Cardiac fibroblast (primary cell): ENCODE data around the gene ZNF280C.
A peak's percentile ranks its signal among the peaks of the same experiment; 100 is the strongest.
"Not testable (repeated sequence)": the region's sequence is repeated elsewhere in the genome, so short reads cannot be mapped to it uniquely, and the experiment has no call there.

Experiments used
- DNase-seq, 2 donors: peaks; one replicate each; pipeline versions ENCODE4 v3.0.0 to v3.0.0-alpha.2; 2010; ENCODE audit warnings: low read depth in 2 of 2
- H3K4me3 ChIP-seq, 2 donors: replicated peaks in 1 of 2; 1 replicate in 1 of 2; 2 replicates in 1 of 2; pipeline ENCODE4 v1.5.1; 2011; ENCODE audit warnings: low read depth in 2 of 2, low read length in 2 of 2, mild to moderate bottlenecking in 2 of 2, moderate library complexity in 1 of 2
- CTCF ChIP-seq: IDR thresholded peaks from one replicate; pipeline ENCODE4 v1.5.1; 2011; ENCODE audit warnings: low read depth, mild to moderate bottlenecking, low read length, inconsistent platforms

The ZNF280C gene

DNA sequence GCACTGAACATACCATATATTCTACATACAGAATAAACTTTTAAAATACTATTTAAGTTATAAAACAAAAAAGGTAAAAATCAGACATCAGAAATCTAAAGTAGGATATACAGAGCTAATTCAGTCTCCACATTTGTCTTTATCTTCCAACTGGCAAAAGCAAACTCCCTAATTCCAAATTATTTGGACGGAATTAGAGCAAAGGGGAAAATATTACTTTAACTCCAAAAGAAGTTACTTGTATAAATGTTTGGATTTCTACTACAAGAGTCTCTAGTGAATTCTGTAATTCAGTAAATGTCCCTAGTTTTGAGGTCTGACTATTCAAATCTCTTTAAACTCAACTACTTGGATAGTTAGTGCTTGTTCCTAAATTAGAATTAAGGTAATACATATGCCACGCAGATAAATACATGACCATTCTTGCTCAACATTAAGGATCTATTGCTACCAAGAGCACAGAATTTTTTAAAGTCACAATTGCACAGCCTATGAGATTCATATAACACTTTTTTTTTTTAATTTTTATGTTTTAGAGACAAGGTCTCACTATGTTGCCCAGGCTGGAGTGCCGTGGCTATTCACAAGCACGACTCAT lies 7.3 kb downstream of the ZNF280C start:
- no peak for TF ChIP-seq CTCF
- DNase-seq, result no peak
- H3K4me3 ChIP-seq, result no peak overlapping the region

DNA sequence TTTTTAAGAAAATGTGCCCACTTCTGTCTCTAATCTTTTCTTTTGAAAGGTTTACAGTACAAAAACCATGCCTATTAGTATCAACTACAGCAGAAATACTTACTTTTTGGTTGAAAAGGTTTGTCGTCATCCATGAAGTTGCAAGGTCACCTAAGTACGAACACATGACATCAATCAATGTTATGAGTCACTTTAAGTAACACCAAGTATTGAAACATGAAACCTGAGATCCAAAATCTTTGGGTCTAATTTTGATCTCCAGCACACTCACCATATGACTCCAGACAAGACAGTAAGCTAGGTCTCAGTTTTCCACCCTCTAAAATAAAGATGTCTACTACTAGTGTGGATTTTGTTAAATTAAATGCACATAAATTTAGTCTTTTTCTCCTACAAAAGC lies 8.4 kb downstream of the ZNF280C start:
- no peak for DNase-seq
- H3K4me3 ChIP-seq, result no peak overlapping the region
- no peak for TF ChIP-seq CTCF

DNA sequence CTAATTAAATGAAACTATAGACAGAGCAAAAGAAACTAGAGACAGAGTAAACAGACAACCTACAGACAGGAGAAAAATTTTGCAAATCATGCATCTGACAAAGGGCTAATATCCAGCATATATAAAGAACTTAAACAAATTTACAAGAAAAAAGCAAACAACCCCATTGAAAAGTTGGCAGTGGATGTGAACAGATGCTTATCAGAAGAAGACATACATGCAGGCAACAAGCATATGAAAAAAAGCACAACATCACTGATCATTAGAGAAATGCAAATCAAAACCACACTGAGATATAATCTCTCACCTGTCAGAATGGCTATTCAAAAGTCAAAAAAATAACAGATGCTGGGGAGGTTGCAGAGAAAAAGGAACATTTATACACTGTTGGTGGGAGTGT lies 14.8 kb downstream of the ZNF280C start:
- TF ChIP-seq CTCF, result no peak
- H3K4me3 ChIP-seq, result no peak overlapping the region
- no peak for DNase-seq

DNA sequence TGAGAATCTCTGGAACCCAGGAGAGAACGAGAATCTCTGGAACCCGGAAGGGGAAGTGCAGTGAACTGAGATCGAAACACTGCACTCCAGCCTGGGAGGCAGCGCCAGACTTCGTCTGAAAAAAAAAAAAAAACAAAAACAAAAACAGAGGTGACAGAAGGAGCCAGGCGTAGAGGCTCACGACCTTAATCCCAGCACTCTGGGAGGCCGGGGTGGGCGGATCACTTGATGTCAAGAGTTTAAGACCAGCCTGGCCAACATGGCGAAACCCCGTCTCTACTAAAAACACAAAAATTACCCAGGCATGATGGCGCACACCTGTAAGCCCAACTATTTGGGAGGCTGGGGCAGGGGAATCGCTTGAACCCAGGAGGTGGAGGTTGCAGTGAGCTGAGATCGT lies 17.0 kb downstream of the ZNF280C start:
- DNase-seq, result no peak
- no peak overlapping the region for H3K4me3 ChIP-seq
- TF ChIP-seq CTCF, result no peak

DNA sequence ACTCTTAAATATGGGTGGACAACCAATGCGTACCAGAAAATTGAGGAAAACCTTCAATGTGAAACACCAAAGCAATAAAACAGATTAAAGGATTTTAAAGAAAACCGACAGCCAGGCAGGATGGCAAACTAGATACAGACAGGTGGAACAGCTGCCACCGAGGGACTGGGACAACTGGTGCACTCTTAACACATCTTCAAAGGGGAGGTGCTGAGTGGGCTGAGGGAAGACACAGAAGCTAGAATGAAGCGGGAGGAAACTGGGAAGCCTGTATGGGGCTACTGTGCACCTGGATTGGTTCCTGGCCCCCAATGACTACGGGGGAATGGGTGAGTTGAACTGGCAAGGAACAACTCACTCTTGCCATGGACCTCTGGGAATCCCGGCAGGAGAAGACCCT lies 20.7 kb downstream of the ZNF280C start:
- TF ChIP-seq CTCF, result no peak
- no peak for DNase-seq

GRCh38 chrX:130246084-130246483 lies 22.6 kb downstream of the ZNF280C start:
- no peak for DNase-seq
- no peak overlapping the region for H3K4me3 ChIP-seq
- no peak for TF ChIP-seq CTCF

More for the DNA sequence above, 20.7 kb downstream of the ZNF280C start:
- no peak overlapping the region for H3K4me3 ChIP-seq

DNA sequence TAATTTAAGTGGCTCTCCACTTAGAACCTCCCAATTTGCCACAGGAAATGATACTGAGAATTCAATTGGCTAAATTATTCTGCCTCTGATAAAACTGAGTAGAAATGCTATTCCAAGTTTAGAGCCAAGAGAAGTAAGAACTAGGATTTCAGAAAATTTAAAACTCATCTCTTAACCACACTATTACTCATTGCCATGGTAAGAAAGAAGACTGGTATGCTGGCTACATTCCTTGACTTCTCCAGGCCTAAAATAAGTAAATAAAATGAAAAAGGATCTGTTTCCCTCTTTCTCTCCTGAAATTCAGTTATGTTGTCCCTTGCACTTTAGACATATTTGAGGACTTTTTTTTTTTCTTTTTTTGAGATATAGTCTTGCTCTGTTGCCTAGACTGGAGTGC lies 23.3 kb downstream of the ZNF280C start:
- no peak overlapping the region for H3K4me3 ChIP-seq
- TF ChIP-seq CTCF, result no peak
- DNase-seq, result peak; percentile 57 to 58

GRCh38 chrX:130231184-130231583 lies 37.5 kb downstream of the ZNF280C start:
- H3K4me3 ChIP-seq, DNase-seq: not testable (repeated sequence)
